SK-N-SH (cell line): ENCODE data around the gene DDX54. TPM values are rescaled to one million over a fixed set of nuclear protein-coding genes. Genes with fewer than 3 reads are reported as not detected.

Source experiments
- CTCF ChIA-PET: fragments of 300-600, 350-600 bp; formaldehyde crosslinking; extraction: SDS; loops from one replicate; lab custom pipeline; 2021; lab: Yijun Ruan, JAX
- POLR2A ChIA-PET: fragments of 350-600 bp; sonication (Branson Sonifier 250); formaldehyde crosslinking; extraction: SDS; loops from one replicate; lab custom pipeline; 2020; ENCODE audit warnings: antibody characterized with exemption, inconsistent platforms; lab: Yijun Ruan, JAX
- DNase-seq: peaks from one replicate; pipeline ENCODE4 v3.0.0; 2012
- H2AFZ ChIP-seq: fragments of 200-600 bp; sonication (generic); 2 replicates; pipeline ENCODE4 v1.8.1; 2016; ENCODE audit warnings: antibody characterized with exemption, mild to moderate bottlenecking, low read depth
- H3F3A ChIP-seq: fragments of 200-600 bp; sonication (generic); replicated peaks from 2 replicates; pipeline ENCODE3; 2016; ENCODE audit warnings: antibody characterized with exemption, mild to moderate bottlenecking; ENCODE audit not compliant: insufficient read depth
- H3K27ac ChIP-seq, 2 experiments: fragments of 200-500 bp in 1 of 2; fragments of 200-600 bp in 1 of 2; sonication (Bioruptor generic) in 1 of 2; sonication (generic), shearing (Covaris generic) in 1 of 2; 2 replicates each; pipeline versions ENCODE4 v1.5.1 to v1.6.1; 2014 to 2016; ENCODE audit warnings: low read depth in 2 of 2, inconsistent platforms in 1 of 2, low read length in 1 of 2, mild to moderate bottlenecking in 1 of 2, mixed read lengths in 1 of 2
- H3K27me3 ChIP-seq: fragments of 200-600 bp; sonication (generic), shearing (Covaris generic); 2 replicates; pipeline ENCODE4 v1.6.1; 2016; ENCODE audit warnings: mixed run types; ENCODE audit not compliant: insufficient read depth
- H3K36me3 ChIP-seq, 2 experiments: fragments of 200-500 bp in 1 of 2; fragments of 200-600 bp in 1 of 2; sonication (Bioruptor generic) in 1 of 2; sonication (generic) in 1 of 2; replicated peaks in 1 of 2; 2 replicates each; pipeline versions ENCODE3 to v1.5.1; 2014 to 2016; ENCODE audit warnings: low read length in 1 of 2, mild to moderate bottlenecking in 1 of 2; ENCODE audit not compliant: insufficient read depth in 2 of 2, control insufficient read depth in 1 of 2
- H3K4me1 ChIP-seq, 2 experiments: fragments of 200-500 bp in 1 of 2; fragments of 200-600 bp in 1 of 2; sonication (Bioruptor generic) in 1 of 2; sonication (generic), shearing (Covaris generic) in 1 of 2; 2 replicates each; pipeline versions ENCODE4 v1.5.1 to v1.6.1; 2014 to 2016; ENCODE audit warnings: low read depth in 1 of 2, low read length in 1 of 2, mixed run types in 1 of 2; ENCODE audit not compliant: insufficient read depth in 2 of 2, control insufficient read depth in 1 of 2
- H3K4me2 ChIP-seq: fragments of 200-600 bp; sonication (generic), shearing (Covaris generic); 2 replicates; pipeline ENCODE4 v1.6.1; 2017; ENCODE audit warnings: mixed run types
- H3K4me3 ChIP-seq, 2 experiments: fragments of 200-500 bp in 1 of 2; fragments of 200-600 bp in 1 of 2; sonication (Bioruptor generic) in 1 of 2; sonication (generic), shearing (Covaris generic) in 1 of 2; 2 replicates each; pipeline versions ENCODE4 v1.5.1 to v1.8.1; 2014 to 2016; ENCODE audit warnings: low read depth in 2 of 2, inconsistent platforms in 1 of 2, low read length in 1 of 2, mild to moderate bottlenecking in 1 of 2, mixed read lengths in 1 of 2, moderate library complexity in 1 of 2
- H3K79me2 ChIP-seq: fragments of 200-600 bp; sonication (generic); 2 replicates; pipeline ENCODE4 v1.8.1; 2017; ENCODE audit warnings: mild to moderate bottlenecking; ENCODE audit not compliant: insufficient read depth
- H3K9ac ChIP-seq: fragments of 200-600 bp; sonication (generic); 2 replicates; pipeline ENCODE4 v1.6.1; 2017; ENCODE audit warnings: mixed run types
- H3K9me2 ChIP-seq: fragments of 200-600 bp; sonication (generic); 2 replicates; pipeline ENCODE4 v1.6.1; 2017; ENCODE audit warnings: mixed run types
- H3K9me3 ChIP-seq: fragments of 200-600 bp; sonication (generic); 2 replicates; pipeline ENCODE4 v1.6.1; 2017; ENCODE audit warnings: mixed run types, mild to moderate bottlenecking, moderate library complexity
- H4K20me1 ChIP-seq: fragments of 200-600 bp; sonication (generic); 2 replicates; pipeline ENCODE4 v1.6.1; 2017; ENCODE audit warnings: mild to moderate bottlenecking, mixed run types; ENCODE audit not compliant: insufficient read depth
- CTCF ChIP-seq: fragments of 200-600 bp; sonication (generic); IDR thresholded peaks from 2 replicates; pipeline ENCODE4 v1.6.1; 2017; ENCODE audit warnings: antibody characterized with exemption, mild to moderate bottlenecking, moderate library complexity
- EZH2phosphoT487 ChIP-seq: fragments of 200-600 bp; sonication (generic); IDR thresholded peaks from 2 replicates; pipeline ENCODE4 v1.6.1; 2017; ENCODE audit warnings: low read depth, mixed run types, mild to moderate bottlenecking, antibody characterized with exemption, moderate library complexity, borderline replicate concordance
- FOXM1 ChIP-seq: IDR thresholded peaks from 2 replicates; pipeline ENCODE4 v1.4.0; 2012; ENCODE audit warnings: low read depth, mild to moderate bottlenecking
- MXI1 ChIP-seq: IDR thresholded peaks from 2 replicates; pipeline ENCODE4 v1.6.1; 2012; ENCODE audit warnings: mild to moderate bottlenecking, low read depth, low read length, improper control_type of control experiment
- NFIC ChIP-seq: IDR thresholded peaks from 2 replicates; pipeline ENCODE4 v1.4.0; 2012; ENCODE audit warnings: borderline replicate concordance
- PBX3 ChIP-seq: IDR thresholded peaks from 2 replicates; pipeline ENCODE4; 2012
- POLR2AphosphoS5 ChIP-seq: IDR thresholded peaks from 2 replicates; pipeline ENCODE4 v1.6.1; 2012; ENCODE audit warnings: low read depth, low read length
- RAD21 ChIP-seq: IDR thresholded peaks from 2 replicates; pipeline ENCODE4 v1.6.1; 2012; ENCODE audit warnings: mild to moderate bottlenecking, low read length
- RCOR1 ChIP-seq: fragments of 150-350 bp; IDR thresholded peaks from 2 replicates; pipeline ENCODE4 v1.6.1; 2017; ENCODE audit warnings: antibody characterized with exemption, low read length
- REST ChIP-seq: IDR thresholded peaks from 2 replicates; pipeline ENCODE4 v1.6.1; 2012; ENCODE audit warnings: mild to moderate bottlenecking, low read depth, low read length, moderate library complexity
- RXRA ChIP-seq: IDR thresholded peaks from 2 replicates; pipeline ENCODE4 v1.4.0; 2012; ENCODE audit warnings: low read depth, mild to moderate bottlenecking, borderline replicate concordance
- SMC3 ChIP-seq: IDR thresholded peaks from 2 replicates; pipeline ENCODE4 v1.6.1; 2012; ENCODE audit warnings: low read depth, low read length, improper control_type of control experiment
- TAF1 ChIP-seq: IDR thresholded peaks from 2 replicates; pipeline ENCODE4 v1.6.1; 2012; ENCODE audit warnings: low read depth, mild to moderate bottlenecking, low read length, moderate library complexity, borderline replicate concordance
- USF1 ChIP-seq: IDR thresholded peaks from 2 replicates; pipeline ENCODE4 v1.4.0; 2012; ENCODE audit warnings: low read depth, borderline replicate concordance
- WGBS: methylation state at CpG from one replicate; pipeline ENCODE4 v1.1.6; 2017; ENCODE audit warnings: low lambda C conversion rate; 5-methylcytosine and 5-hydroxymethylcytosine counted together
- polyA plus RNA-seq, 3 experiments: library from polyadenylated mRNA; depleted of rRNA; stranded (reverse); fragments of >200 nt; gene quantifications; 2 replicates each; pipeline ENCODE4 v1.2.3, GENCODE V29; 2012

Gene DDX54
- polyA plus RNA-seq, 1 of the 3 experiments (the other 2 are of a cell fraction), result 69.9 TPM

- TF ChIP-seq FOXM1, result no peak
- TF ChIP-seq RXRA, result no peak
- no peak for TF ChIP-seq MXI1
- TF ChIP-seq NFIC, result no peak
- TF ChIP-seq POLR2AphosphoS5, result no peak
- no peak for TF ChIP-seq TAF1
- TF ChIP-seq EZH2phosphoT487, result no peak
- TF ChIP-seq REST, result no peak
- peak; percentile 68 for TF ChIP-seq SMC3
Measured at GRCh38 chr12:113152835-113153814, 32.2 kb downstream of the DDX54 start (continued).

GRCh38 chr12:113152196-113152834 lies 33.0 kb downstream of the DDX54 start:
- Histone ChIP-seq H3K4me1 (peaks cover 5 to 11% of the 10 kb centered on the region in 2 experiments; a peak in 2 of 4 replicates), H3F3A (peaks cover 13% of the 10 kb centered on the region), H4K20me1 (no peaks in the 10 kb centered on the region), H3K4me3 (peak overlapping the region in 1 of 2 experiments; percentile 56; a peak in 1 of 4 replicates), H3K4me2 (peak overlapping the region; percentile 87; the same call in 1 of the 2 replicates), H3K9ac (no peak overlapping the region), H3K36me3 (no peaks in the 10 kb centered on the region), H3K27me3 (peaks cover 24% of the 10 kb centered on the region), H3K27ac (no peak overlapping the region), H3K79me2 (no peaks in the 10 kb centered on the region), H2AFZ (no peak overlapping the region), H3K9me2 (no peaks in the 10 kb centered on the region), H3K9me3 (0 out of 2 replicates have a peak, but pooled peaks cover 1% of the 10 kb centered on the region)
- ChIA-PET CTCF (interaction anchor here (0.7 to 7.6 kb wide), 25 partner anchors 9 to 704 kb away, joined by 3 to 49 read pairs (median 5); partner anchors contain the start of genes DTX1 and RASAL1), POLR2A (interaction anchor here (1.0 kb wide), 1 partner anchor 9 kb away, joined by 4 read pairs; no protein-coding TSS in a partner anchor)
- DNase-seq, result no peak
- WGBS, result 42% methylated on average over 9 of the region's 9 CpGs
- TF ChIP-seq RAD21, result no peak
- no peak for TF ChIP-seq TAF1
- TF ChIP-seq REST, result no peak
- no peak for TF ChIP-seq CTCF
- no peak for TF ChIP-seq RCOR1
- no peak for TF ChIP-seq USF1
- TF ChIP-seq PBX3, result no peak
